Hepatocyte (in vitro differentiated cells): ENCODE results near the gene FLRT1. TPM values are rescaled to one million over a fixed set of nuclear protein-coding genes. Genes with fewer than 3 reads are reported as not detected.

ENCODE experiments used
- DNase-seq: peaks from one replicate; pipeline ENCODE4 v3.0.0-alpha.2; 2016; ENCODE audit warnings: low spot score
- H2AFZ ChIP-seq: fragments of 200-600 bp; sonication (generic); 2 replicates; pipeline ENCODE4 v1.6.0; 2016; ENCODE audit warnings: antibody characterized with exemption, mild to moderate bottlenecking
- H3K27ac ChIP-seq: fragments of 200-600 bp; sonication (generic); 2 replicates; pipeline ENCODE4 v1.5.1; 2016; ENCODE audit warnings: mild to moderate bottlenecking
- H3K27me3 ChIP-seq: fragments of 200-600 bp; sonication (generic); 2 replicates; pipeline ENCODE4 v1.6.1; 2016
- H3K36me3 ChIP-seq: fragments of 200-600 bp; sonication (generic); replicated peaks from 2 replicates; pipeline ENCODE4 v1.5.1; 2016; ENCODE audit warnings: low read depth; ENCODE audit not compliant: insufficient read depth
- H3K4me1 ChIP-seq: fragments of 200-600 bp; sonication (generic); 2 replicates; pipeline ENCODE4 v1.5.1; 2016; ENCODE audit warnings: mild to moderate bottlenecking, moderate library complexity; ENCODE audit not compliant: insufficient read depth
- H3K4me2 ChIP-seq: fragments of 200-600 bp; sonication (generic); 2 replicates; pipeline ENCODE4 v1.6.0; 2016
- H3K4me3 ChIP-seq: fragments of 200-600 bp; sonication (generic); 2 replicates; pipeline ENCODE4 v1.5.1; 2016; ENCODE audit warnings: mild to moderate bottlenecking
- H3K79me2 ChIP-seq: fragments of 200-600 bp; sonication (generic); 2 replicates; pipeline ENCODE4 v1.6.0; 2017; ENCODE audit warnings: mild to moderate bottlenecking
- H3K9me2 ChIP-seq: fragments of 200-600 bp; sonication (generic); replicated peaks from 2 replicates; pipeline ENCODE4 v1.6.0; 2017; ENCODE audit warnings: mild to moderate bottlenecking; ENCODE audit not compliant: insufficient read depth
- H3K9me3 ChIP-seq: fragments of 200-600 bp; sonication (generic); 2 replicates; pipeline ENCODE4 v1.5.1; 2016; ENCODE audit warnings: low read depth, mild to moderate bottlenecking
- H4K20me1 ChIP-seq: fragments of 200-600 bp; sonication (generic); 2 replicates; pipeline ENCODE4 v1.6.0; 2016; ENCODE audit warnings: mild to moderate bottlenecking; ENCODE audit not compliant: insufficient read depth, poor library complexity, severe bottlenecking
- EZH2 ChIP-seq: fragments of 200-600 bp; sonication (generic); IDR thresholded peaks from 2 replicates; pipeline ENCODE4 v1.6.1; 2016; ENCODE audit warnings: antibody characterized with exemption, mild to moderate bottlenecking, borderline replicate concordance
- EZH2phosphoT487 ChIP-seq: fragments of 200-600 bp; sonication (generic); IDR thresholded peaks from one replicate; pipeline ENCODE4 v1.6.1; 2018; ENCODE audit warnings: antibody characterized with exemption, mild to moderate bottlenecking, low read depth, moderate library complexity; ENCODE audit not compliant: unreplicated experiment, severe bottlenecking
- WGBS: methylation state at CpG from one replicate; pipeline ENCODE4 v1.1.6; 2016; ENCODE audit warnings: low lambda C conversion rate; ENCODE audit errors: missing lambda C conversion rate; 5-methylcytosine and 5-hydroxymethylcytosine counted together
- polyA plus RNA-seq: library from polyadenylated mRNA; unstranded; fragments of >200 nt; fragmentation: Nextera tagmentation; extraction: Ambion mirVana; gene quantifications from 2 replicates; pipeline ENCODE4 v1.2.1, GENCODE V29; 2016
- total RNA-seq: library from RNA; depleted of rRNA; stranded (reverse); fragments of >200 nt; gene quantifications from 2 replicates; pipeline ENCODE4 v1.2.3, GENCODE V29; 2014
- TF ChIP-seq, protein P1 (sequence below): fragments of 200-600 bp; sonication (generic); IDR thresholded peaks from 2 replicates; pipeline ENCODE4 v1.5.1; 2016; ENCODE audit warnings: antibody characterized with exemption, mild to moderate bottlenecking; ENCODE audit not compliant: poor library complexity

Gene FLRT1
- total and polyA plus RNA-seq, 2 experiments from 2014 or later = 0.34 to 0.43 TPM

DNA sequence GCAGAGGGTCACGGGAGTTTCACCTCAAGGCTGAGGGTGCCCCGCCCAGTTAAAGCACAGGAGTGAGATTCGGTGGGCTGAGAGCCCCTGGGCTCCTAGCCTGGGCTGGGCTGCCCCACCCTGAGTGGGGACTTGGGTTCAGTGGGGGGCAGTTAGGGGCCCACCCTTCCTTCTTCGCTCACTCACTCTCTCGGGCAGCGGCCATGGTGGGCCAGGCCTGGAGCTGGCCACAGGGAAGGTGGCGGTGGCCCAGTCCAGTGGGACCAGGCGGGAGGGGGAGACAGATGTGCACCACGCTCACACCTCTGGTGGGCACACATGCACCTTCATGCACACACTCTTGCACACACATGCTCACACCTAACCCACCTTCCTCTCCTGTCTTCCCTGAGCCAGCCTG, 6.1 kb downstream of the FLRT1 start:
- no peak for DNase-seq
- WGBS = 98% methylated on average over 9 of the region's 9 CpGs
- no peaks in the 10 kb centered on the region for H3K9me2 ChIP-seq
- TF ChIP-seq, protein P1, sequence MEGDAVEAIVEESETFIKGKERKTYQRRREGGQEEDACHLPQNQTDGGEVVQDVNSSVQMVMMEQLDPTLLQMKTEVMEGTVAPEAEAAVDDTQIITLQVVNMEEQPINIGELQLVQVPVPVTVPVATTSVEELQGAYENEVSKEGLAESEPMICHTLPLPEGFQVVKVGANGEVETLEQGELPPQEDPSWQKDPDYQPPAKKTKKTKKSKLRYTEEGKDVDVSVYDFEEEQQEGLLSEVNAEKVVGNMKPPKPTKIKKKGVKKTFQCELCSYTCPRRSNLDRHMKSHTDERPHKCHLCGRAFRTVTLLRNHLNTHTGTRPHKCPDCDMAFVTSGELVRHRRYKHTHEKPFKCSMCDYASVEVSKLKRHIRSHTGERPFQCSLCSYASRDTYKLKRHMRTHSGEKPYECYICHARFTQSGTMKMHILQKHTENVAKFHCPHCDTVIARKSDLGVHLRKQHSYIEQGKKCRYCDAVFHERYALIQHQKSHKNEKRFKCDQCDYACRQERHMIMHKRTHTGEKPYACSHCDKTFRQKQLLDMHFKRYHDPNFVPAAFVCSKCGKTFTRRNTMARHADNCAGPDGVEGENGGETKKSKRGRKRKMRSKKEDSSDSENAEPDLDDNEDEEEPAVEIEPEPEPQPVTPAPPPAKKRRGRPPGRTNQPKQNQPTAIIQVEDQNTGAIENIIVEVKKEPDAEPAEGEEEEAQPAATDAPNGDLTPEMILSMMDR = no peak
- TF ChIP-seq EZH2phosphoT487 = no peak
- no peak for TF ChIP-seq EZH2
- H4K20me1 ChIP-seq = no peaks in the 10 kb centered on the region
- no peaks in the 10 kb centered on the region for H3K36me3 ChIP-seq
- H3K9me3 ChIP-seq = no peaks in the 10 kb centered on the region
- no peak overlapping the region for H3K4me2 ChIP-seq
- H3K27me3 ChIP-seq = peaks cover 10% of the 10 kb centered on the region
- H3K4me3 ChIP-seq = no peak overlapping the region
- no peaks in the 10 kb centered on the region for H3K79me2 ChIP-seq
- H3K27ac ChIP-seq = no peak overlapping the region
- H3K4me1 ChIP-seq = no peaks in the 10 kb centered on the region
- no peak overlapping the region for H2AFZ ChIP-seq

GRCh38 chr11:64042301-64042700, 6.6 kb downstream of the FLRT1 start:
- Histone ChIP-seq H3K9me3 (no peaks in the 10 kb centered on the region), H3K9me2 (no peaks in the 10 kb centered on the region), H2AFZ (no peak overlapping the region), H3K36me3 (no peaks in the 10 kb centered on the region), H3K4me1 (no peaks in the 10 kb centered on the region), H3K27me3 (peaks cover 6% of the 10 kb centered on the region), H3K4me3 (no peak overlapping the region), H4K20me1 (no peaks in the 10 kb centered on the region), H3K27ac (no peak overlapping the region), H3K4me2 (no peak overlapping the region), H3K79me2 (no peaks in the 10 kb centered on the region)
- TF ChIP-seq EZH2phosphoT487 = no peak
- TF ChIP-seq EZH2 = no peak
- TF ChIP-seq, protein P1 = no peak
- DNase-seq = no peak
- WGBS = 90% methylated on average over 4 of the region's 4 CpGs

GRCh38 chr11:64043545-64043944, 7.8 kb downstream of the FLRT1 start:
- Histone ChIP-seq H3K9me2 (no peaks in the 10 kb centered on the region), H3K79me2 (no peaks in the 10 kb centered on the region), H2AFZ (no peak overlapping the region), H3K4me1 (no peaks in the 10 kb centered on the region), H3K4me2 (no peak overlapping the region), H3K4me3 (no peak overlapping the region), H3K27ac (no peak overlapping the region), H3K9me3 (no peaks in the 10 kb centered on the region), H4K20me1 (no peaks in the 10 kb centered on the region), H3K36me3 (no peaks in the 10 kb centered on the region), H3K27me3 (peaks cover 4% of the 10 kb centered on the region)
- 90% methylated on average over 5 of the region's 5 CpGs for WGBS
- TF ChIP-seq EZH2 = no peak
- no peak for DNase-seq

DNA sequence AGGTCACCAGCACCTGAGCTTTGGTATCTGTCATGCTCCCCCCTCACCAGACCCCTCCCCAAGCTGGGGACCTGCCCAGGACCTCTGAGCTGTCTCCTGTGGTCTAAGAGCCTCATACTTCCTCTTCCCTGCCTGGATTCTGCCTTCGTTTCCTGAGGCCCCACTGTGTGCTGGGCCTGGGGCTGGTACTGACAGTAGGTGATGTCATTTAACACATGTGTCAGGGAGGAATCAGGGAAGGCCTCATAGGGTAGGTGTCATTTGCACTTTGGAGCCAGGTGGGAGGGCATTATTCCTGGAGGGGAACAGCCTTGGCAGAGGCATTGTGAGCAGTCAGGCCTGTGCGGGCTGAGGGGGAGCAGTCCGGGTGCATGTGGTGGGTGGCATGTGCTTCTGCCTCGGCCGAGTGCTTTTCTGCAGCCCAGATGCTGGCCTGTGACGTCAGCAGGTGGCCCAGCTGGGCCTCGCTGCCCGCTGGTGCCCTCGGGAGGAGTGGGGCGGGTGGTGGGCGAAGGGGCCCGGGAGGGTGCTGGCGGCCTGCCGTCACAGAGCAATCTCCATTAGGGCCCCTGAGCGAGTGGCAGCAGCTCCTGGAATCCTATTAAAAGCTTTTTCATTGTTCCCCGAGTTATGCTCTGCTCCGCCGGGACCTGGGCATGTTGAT, 9.1 kb downstream of the FLRT1 start:
- Histone ChIP-seq H3K9me3 (no peaks in the 10 kb centered on the region), H3K27ac (no peak overlapping the region), H3K4me1 (no peaks in the 10 kb centered on the region), H3K27me3 (no peaks in the 10 kb centered on the region), H3K9me2 (no peaks in the 10 kb centered on the region), H2AFZ (no peak overlapping the region), H4K20me1 (no peaks in the 10 kb centered on the region), H3K36me3 (no peaks in the 10 kb centered on the region), H3K4me2 (no peak overlapping the region), H3K79me2 (no peaks in the 10 kb centered on the region), H3K4me3 (no peak overlapping the region)
- 76% methylated on average over 11 of the region's 18 CpGs for WGBS
- no peak for TF ChIP-seq EZH2
- TF ChIP-seq, protein P1 = no peak
- no peak for TF ChIP-seq EZH2phosphoT487
- DNase-seq = no peak
